ENCODE results near the gene NRL. TPM values are rescaled to one million over a fixed set of nuclear protein-coding genes. Genes with fewer than 3 reads are reported as not detected.

NRL gene
- total RNA-seq, 1 donor from 2014 or later: 2.7 TPM

DNA sequence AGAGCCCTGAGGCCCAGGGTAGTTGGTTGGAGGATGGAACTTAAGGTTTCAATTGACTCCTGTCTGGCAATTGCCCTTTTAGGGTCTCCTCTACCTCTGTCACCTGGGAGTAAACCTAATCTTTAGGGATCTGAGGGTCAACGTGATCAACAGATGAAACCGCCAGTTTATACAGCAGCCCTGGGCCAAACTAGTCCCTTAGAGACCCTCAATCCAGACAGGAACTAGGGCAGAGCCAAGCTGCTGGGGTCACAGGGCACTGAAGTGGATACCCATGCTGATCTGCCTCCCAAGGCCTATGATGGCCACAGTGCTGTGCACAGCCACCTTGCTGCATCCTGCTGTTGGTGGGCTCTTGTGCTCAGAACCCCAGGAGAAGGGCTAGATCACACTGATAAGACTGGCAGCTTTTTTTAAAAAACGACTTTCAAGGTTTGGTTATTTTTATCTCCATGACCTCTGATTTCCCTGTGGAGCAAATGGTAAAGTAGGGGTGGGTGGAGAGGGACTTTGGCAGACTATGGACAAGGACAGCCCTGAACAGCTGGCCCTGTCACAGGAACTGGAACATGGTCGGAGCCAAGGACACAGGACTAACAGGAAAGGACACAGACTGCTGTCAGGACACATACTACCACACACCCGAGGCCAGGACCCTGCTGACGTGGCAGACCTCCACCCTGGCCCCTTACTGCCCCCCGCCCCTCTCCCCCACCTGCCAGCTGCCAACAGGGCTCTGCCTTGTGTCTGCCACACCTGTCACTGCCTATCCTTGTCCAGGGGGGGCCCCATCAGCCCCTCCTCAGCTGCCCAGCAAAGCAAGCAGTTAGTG lies 16.2 kb upstream of the NRL start:
- H3K4me3 Mint-ChIP-seq: no peak overlapping the region
- no peak overlapping the region for H3K27ac Mint-ChIP-seq

DNA sequence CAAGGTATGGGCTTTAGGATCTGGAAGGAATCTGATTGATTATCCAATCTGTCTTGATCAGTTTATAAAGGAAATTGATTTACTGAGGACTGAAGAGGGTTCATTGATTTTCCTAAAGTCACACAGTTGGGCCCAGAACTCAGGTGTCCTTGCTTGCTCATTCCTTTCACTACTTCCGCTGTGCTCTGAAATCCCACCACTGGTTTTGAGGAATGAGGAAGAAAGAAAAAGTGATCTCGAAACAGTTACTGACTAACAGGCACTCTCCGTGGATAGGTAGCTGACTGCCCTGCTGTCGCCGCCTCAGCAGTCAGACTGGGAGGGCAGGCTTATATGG lies 15.6 kb upstream of the NRL start, which contains the start of gene FITM1:
Gene FITM1 (plus strand): TSS at position 280 of the 337 bp plus-strand sequence. CDS start 905 bp downstream, outside the sequence.
- no peak for DNase-seq (ENCODE audit: low spot score)
- Mint-ChIP-seq H3K36me3 (ENCODE audit: low read depth) (peaks cover 3% of the 10 kb centered on the region), H3K9me3 (no peaks in the 10 kb centered on the region), H3K4me1 (ENCODE audit: low read depth) (peaks cover 20% of the 10 kb centered on the region), H3K4me3 (no peak within 1 kb of the TSS), H3K27ac (no peak within 1 kb of the TSS), H3K27me3 (ENCODE audit: insufficient read depth) (no peaks in the 10 kb centered on the region)
- intact Hi-C loops (cut with micrococcal nuclease): no loop called here

More for the DNA sequence above, 16.2 kb upstream of the NRL start:
- DNase-seq (ENCODE audit: low spot score): no peak
- Mint-ChIP-seq H3K27me3 (ENCODE audit: insufficient read depth) (no peaks in the 10 kb centered on the region), H3K9me3 (no peaks in the 10 kb centered on the region), H3K36me3 (ENCODE audit: low read depth) (peaks cover 3% of the 10 kb centered on the region), H3K4me1 (ENCODE audit: low read depth) (peaks cover 24% of the 10 kb centered on the region)
- intact Hi-C loops (cut with micrococcal nuclease): no loop called here

DNA sequence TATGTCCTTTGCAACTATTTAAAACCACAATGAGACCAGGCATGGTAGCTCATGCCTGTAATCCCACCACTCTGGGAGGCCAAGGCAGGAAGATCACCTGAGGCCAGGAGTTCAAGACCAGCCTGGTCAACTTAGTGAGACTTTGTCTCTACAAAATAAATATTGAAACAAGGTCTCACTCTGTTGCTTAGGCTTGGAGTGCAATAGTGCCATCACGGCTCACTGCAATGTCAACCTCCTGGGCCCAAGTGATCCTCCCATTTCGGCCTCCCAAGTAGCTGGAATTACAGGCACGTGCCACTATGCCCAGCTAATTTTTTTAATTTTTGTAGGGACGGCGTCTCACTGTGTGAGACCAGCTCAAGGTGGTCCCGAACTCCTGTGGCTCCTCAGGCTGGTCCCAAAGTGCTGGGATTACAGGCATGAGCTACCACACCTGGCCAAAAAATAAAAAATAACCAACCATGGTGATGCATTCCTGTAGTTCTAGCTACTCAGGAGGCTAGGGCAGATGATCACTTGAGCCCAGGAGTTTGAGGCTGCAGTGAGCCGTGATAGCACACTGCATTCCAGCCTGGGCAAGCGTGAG lies 14.8 kb upstream of the NRL start:
- H3K9me3 Mint-ChIP-seq: no peaks in the 10 kb centered on the region
- no peak for DNase-seq (ENCODE audit: low spot score)
- no peaks in the 10 kb centered on the region for H3K27me3 Mint-ChIP-seq (ENCODE audit: insufficient read depth)
- H3K27ac Mint-ChIP-seq: no peak overlapping the region
- intact Hi-C loops (cut with micrococcal nuclease): no loop called here
- H3K36me3 Mint-ChIP-seq (ENCODE audit: low read depth): peaks cover 5% of the 10 kb centered on the region
- H3K4me1 Mint-ChIP-seq (ENCODE audit: low read depth): peaks cover 16% of the 10 kb centered on the region
- H3K4me3 Mint-ChIP-seq: no peak overlapping the region

DNA sequence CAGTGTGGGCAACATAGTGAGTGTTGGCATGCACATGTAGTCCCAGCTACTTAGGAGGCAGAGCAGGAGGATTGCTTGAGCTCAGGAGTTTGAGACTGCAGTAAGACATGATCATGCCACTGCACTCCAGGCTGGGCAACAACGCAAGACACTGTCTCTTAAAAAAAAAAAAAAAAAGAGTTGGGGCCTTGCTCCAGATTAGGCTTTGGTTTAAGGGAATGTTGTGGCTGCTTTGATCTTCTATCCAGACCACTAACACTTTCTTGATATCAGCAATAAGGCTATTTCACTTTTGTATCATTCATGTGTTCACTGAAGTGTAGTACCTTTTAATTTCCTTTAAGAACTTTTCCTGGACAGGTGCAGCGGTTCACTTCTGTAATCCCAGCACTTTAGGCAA lies 12.9 kb upstream of the NRL start:
- Mint-ChIP-seq H3K9me3 (no peaks in the 10 kb centered on the region), H3K4me1 (ENCODE audit: low read depth) (peaks cover 11% of the 10 kb centered on the region), H3K36me3 (ENCODE audit: low read depth) (peaks cover 22% of the 10 kb centered on the region), H3K27me3 (ENCODE audit: insufficient read depth) (no peaks in the 10 kb centered on the region), H3K27ac (no peak overlapping the region), H3K4me3 (no peak overlapping the region)
- DNase-seq (ENCODE audit: low spot score): no peak
- intact Hi-C loops (cut with micrococcal nuclease): no loop called here

DNA sequence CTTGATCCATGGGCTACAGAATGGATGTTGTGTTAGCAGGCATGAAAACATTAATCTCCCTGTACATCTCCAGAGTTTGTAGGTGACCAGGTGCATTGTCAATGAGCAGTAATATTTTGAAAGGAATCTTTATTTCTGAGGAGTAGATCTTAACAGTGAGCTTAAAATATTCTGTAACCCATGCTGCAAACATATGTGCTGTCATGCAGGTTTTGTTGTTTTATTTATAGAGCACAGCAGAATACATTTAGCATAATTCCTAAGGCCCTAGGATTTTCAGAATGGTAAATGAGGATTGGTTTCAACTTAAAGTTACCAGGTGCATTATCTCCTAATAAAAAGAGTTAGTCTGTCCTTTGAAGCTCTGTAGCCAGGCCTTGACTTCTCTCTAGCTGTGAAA lies 12.2 kb upstream of the NRL start:
- no peaks in the 10 kb centered on the region for H3K9me3 Mint-ChIP-seq
- intact Hi-C loops (cut with micrococcal nuclease): no loop called here
- H3K4me3 Mint-ChIP-seq: no peak overlapping the region
- DNase-seq (ENCODE audit: low spot score): no peak
- peaks cover 24% of the 10 kb centered on the region for H3K36me3 Mint-ChIP-seq (ENCODE audit: low read depth)
- H3K4me1 Mint-ChIP-seq (ENCODE audit: low read depth): peaks cover 4% of the 10 kb centered on the region
- no peaks in the 10 kb centered on the region for H3K27me3 Mint-ChIP-seq (ENCODE audit: insufficient read depth)
- H3K27ac Mint-ChIP-seq: no peak overlapping the region

DNA sequence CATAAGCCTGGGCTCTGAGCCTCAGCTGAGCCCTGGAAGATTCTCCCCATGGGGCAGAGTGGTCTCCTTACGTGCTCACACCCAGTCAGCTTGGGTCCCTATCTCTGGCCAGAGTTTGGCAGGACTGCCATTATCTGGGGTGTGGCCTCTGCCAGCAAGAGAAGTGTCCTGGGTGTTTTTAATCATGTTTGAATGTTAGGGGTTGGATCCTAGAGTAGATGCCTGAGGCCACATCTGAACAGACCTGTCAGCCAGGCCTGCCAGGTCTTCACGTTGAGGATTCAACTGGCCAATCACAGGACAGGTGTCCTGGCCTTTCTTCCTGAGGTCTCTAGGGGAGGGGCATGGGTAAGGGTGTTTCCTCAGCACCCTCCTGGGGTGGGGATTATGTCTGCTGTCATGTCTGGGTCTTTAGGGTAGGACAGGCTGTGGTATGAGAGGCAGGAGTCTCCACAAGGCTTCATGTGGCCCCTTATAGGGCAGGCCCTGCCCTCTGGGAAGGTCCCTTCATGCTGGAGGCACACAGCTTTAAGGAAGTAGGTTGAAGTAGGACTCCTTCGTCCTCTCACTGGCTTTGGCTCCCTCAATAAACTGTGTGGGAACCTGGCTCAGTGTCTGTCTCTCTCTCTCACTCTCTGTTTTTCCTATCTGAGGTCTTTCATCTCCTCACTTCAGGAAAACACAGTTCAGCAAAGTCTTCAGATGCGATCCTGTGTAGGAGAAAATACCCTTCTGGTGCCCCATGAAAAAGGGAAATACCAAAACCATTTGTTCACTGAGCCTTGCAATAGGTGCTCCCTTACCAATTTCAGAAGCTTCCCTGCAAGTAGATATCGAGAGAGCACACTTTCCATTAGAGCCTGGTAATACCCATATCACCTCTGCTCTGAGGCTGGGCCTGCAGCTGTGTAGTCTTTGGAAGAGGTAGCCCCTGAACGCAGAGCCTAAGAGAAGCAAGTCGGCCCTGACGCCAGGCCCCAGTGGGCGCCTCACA lies 9.0 kb upstream of the NRL start:
- no peak overlapping the region for H3K4me3 Mint-ChIP-seq
- intact Hi-C loops (cut with micrococcal nuclease): no loop called here
- no peaks in the 10 kb centered on the region for H3K9me3 Mint-ChIP-seq
- no peaks in the 10 kb centered on the region for H3K4me1 Mint-ChIP-seq (ENCODE audit: low read depth)
- peaks cover 41% of the 10 kb centered on the region for H3K36me3 Mint-ChIP-seq (ENCODE audit: low read depth)
- H3K27me3 Mint-ChIP-seq (ENCODE audit: insufficient read depth): no peaks in the 10 kb centered on the region
- DNase-seq (ENCODE audit: low spot score): no peak
- H3K27ac Mint-ChIP-seq: no peak overlapping the region

DNA sequence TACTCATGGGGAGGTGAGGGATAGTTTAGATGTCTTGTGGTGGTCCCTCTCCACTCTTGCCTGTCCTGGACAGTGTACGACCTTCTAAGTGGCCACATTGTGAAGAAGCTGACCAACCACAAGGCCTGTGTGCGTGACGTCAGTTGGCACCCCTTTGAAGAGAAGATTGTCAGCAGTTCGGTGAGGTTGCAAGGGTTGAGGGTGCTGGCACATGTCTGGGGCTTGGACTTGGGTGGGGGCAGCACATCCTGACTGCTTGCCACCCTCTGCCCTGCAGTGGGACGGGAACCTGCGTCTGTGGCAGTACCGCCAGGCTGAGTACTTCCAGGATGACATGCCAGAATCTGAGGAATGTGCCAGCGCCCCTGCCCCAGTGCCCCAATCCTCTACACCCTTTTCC lies 8.1 kb upstream of the NRL start:
- DNase-seq (ENCODE audit: low spot score): no peak
- Mint-ChIP-seq H3K9me3 (no peaks in the 10 kb centered on the region), H3K36me3 (ENCODE audit: low read depth) (peaks cover 49% of the 10 kb centered on the region), H3K27ac (no peak overlapping the region), H3K4me1 (ENCODE audit: low read depth) (peaks cover 2% of the 10 kb centered on the region), H3K4me3 (no peak overlapping the region), H3K27me3 (ENCODE audit: insufficient read depth) (no peaks in the 10 kb centered on the region)
- intact Hi-C loops (cut with micrococcal nuclease): no loop called here

DNA sequence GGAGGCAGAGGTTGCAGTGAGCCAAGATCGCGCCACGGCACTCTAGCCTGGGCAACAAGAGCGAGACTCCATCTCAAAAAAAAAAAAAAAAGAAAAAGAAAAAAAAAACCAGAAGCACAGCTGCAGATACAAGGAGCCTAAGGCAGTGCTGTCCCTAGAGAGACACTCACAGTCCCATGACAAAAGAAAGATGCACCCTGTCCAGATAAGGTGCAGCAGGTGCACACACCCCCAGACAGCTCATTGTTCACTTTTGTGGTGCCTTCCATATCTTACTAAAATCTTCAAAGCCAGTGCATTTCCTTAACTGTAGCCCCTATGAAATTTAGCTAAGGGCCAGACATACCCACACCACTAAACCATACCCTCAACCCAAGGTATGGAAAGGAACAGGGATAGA lies 7.7 kb upstream of the NRL start:
- no peak overlapping the region for H3K4me3 Mint-ChIP-seq
- intact Hi-C loops (cut with micrococcal nuclease): no loop called here
- H3K9me3 Mint-ChIP-seq: no peaks in the 10 kb centered on the region
- no peaks in the 10 kb centered on the region for H3K27me3 Mint-ChIP-seq (ENCODE audit: insufficient read depth)
- peaks cover 53% of the 10 kb centered on the region for H3K36me3 Mint-ChIP-seq (ENCODE audit: low read depth)
- no peak overlapping the region for H3K27ac Mint-ChIP-seq
- no peak for DNase-seq (ENCODE audit: low spot score)
- H3K4me1 Mint-ChIP-seq (ENCODE audit: low read depth): peaks cover 7% of the 10 kb centered on the region

DNA sequence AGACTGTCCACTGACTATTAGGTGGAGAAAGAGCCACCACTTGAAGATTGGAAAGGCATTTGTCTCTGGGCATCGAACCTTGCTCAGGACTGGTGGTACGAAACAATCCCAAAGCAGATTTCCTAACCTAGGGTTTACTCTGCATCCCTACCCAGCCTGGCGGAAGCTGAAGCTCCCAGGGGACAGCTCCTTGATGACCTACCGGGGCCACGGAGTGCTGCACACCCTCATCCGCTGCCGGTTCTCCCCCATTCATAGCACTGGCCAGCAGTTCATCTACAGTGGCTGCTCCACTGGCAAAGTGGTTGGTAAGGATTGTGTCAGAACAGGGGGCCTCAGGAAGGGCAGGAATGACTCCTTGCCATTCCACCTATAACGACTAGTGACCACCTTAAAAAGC lies 6.5 kb upstream of the NRL start:
- Mint-ChIP-seq H3K27ac (no peak overlapping the region), H3K4me3 (no peak overlapping the region), H3K4me1 (ENCODE audit: low read depth) (peaks cover 16% of the 10 kb centered on the region), H3K9me3 (no peaks in the 10 kb centered on the region), H3K36me3 (ENCODE audit: low read depth) (peaks cover 57% of the 10 kb centered on the region), H3K27me3 (ENCODE audit: insufficient read depth) (no peaks in the 10 kb centered on the region)
- no peak for DNase-seq (ENCODE audit: low spot score)
- intact Hi-C loops (cut with micrococcal nuclease): no loop called here

DNA sequence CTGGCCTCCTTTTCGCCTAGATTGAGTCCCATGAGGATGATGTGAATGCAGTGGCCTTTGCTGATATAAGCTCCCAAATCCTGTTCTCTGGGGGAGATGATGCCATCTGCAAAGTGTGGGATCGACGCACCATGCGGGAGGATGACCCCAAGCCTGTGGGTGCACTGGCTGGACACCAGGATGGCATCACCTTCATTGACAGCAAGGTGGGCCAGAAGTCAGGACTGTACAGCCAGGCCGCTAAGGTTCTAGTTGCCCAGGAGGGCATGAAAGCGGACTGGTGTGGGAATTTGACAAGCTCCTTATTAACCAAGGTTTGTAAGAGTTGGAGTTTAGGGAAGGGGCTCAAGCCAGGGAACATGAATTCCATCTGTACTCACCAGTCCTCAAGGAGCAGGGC lies 4.9 kb upstream of the NRL start:
- Mint-ChIP-seq H3K27me3 (ENCODE audit: insufficient read depth) (no peaks in the 10 kb centered on the region), H3K36me3 (ENCODE audit: low read depth) (peaks cover 60% of the 10 kb centered on the region), H3K4me3 (no peak overlapping the region), H3K9me3 (no peaks in the 10 kb centered on the region), H3K27ac (no peak overlapping the region), H3K4me1 (ENCODE audit: low read depth) (peaks cover 28% of the 10 kb centered on the region)
- intact Hi-C loops (cut with micrococcal nuclease): loop anchor here (10.0 kb wide), 2 partner anchors 655 to 795 kb away; partner anchors contain the start of genes NGDN and PABPN1
- no peak for DNase-seq (ENCODE audit: low spot score)

DNA sequence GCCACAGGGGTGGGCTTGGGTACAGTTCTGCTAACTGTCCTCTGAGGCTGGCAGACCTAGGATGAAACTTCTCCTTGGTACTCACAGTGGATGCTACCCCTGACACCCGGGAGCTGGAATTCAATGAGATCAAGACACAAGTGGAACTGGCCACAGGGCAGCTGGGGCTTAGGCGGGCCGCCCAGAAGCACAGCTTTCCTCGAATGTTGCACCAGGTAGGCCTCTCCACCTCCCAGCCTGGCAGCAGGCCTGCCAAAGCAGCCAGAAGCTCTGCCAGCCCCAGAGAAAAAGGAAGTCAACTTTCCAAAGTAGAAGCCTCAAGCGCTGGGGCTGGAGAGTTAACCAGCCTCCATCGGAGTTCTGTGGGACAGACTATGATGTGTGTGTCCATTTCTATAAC lies 2.4 kb upstream of the NRL start:
- Mint-ChIP-seq H3K36me3 (ENCODE audit: low read depth) (peaks cover 42% of the 10 kb centered on the region), H3K9me3 (no peaks in the 10 kb centered on the region), H3K27me3 (ENCODE audit: insufficient read depth) (no peaks in the 10 kb centered on the region), H3K4me1 (ENCODE audit: low read depth) (peaks cover 34% of the 10 kb centered on the region), H3K27ac (no peak overlapping the region), H3K4me3 (peak overlapping the region; percentile 99)
- intact Hi-C loops (cut with micrococcal nuclease): loop anchor here (10.0 kb wide), 2 partner anchors 652 to 792 kb away; partner anchors contain the start of genes NGDN and PABPN1
- no peak for DNase-seq (ENCODE audit: low spot score)

DNA sequence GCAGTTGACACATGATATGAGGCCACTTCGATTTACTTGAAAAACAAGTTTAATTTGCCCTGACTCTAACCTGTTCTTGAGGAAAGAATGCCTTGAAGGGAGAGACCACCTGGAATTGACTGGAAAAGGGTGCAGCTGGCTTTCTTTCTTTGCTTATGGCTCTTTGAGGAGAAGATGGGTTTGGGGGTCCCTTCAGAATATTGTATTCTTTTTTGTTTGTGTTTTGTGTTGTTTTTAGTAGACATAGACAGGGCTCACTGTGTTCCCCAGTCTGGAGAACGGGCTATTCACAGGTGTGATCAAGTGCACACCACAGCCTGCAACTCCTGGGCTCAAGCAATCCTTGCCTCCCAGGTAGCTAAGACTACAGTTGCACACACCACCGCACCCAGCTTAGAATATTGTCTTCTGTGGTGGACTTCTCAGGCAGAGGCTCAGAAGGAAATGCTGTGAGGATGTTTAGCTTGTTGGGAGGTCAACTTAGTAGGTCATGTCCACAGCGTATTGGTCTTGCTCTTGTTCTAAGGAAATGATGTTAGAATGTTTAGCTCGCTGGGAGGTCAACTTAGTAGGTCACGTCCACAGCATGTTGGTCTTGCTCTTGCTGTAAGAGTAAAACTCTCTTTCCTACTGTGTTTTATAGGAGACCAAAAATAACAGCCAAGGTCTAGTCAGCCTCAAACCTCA lies 1.5 kb upstream of the NRL start:
- no peak for DNase-seq (ENCODE audit: low spot score)
- H3K4me3 Mint-ChIP-seq: peak overlapping the region; percentile 99
- H3K27ac Mint-ChIP-seq: peak overlapping the region; percentile 98
- H3K4me1 Mint-ChIP-seq (ENCODE audit: low read depth): peaks cover 34% of the 10 kb centered on the region
- no peaks in the 10 kb centered on the region for H3K9me3 Mint-ChIP-seq
- intact Hi-C loops (cut with micrococcal nuclease): loop anchor here (10.0 kb wide), 2 partner anchors 651 to 791 kb away; partner anchors contain the start of genes NGDN and PABPN1
- H3K36me3 Mint-ChIP-seq (ENCODE audit: low read depth): peaks cover 39% of the 10 kb centered on the region
- H3K27me3 Mint-ChIP-seq (ENCODE audit: insufficient read depth): no peaks in the 10 kb centered on the region

Data from activated T-helper 1 cell treated with anti-CD3 and anti-CD28 coated beads, Interleukin-12 subunit alpha, Interleukin-12 subunit beta, Interleukin-2, Interleukin-4 antibody, amounts not matched to agents 30 ng/mL and 10 ng/mL and 1 ng/mL, durations not matched to agents 14 hours and 24 hours and 36 hours (primary cell).